Measurements from ENCODE around the gene PFKL. TPM values are rescaled to one million over a fixed set of nuclear protein-coding genes. Genes with fewer than 3 reads are reported as not detected.
"Not testable (repeated sequence)": the region's sequence is repeated elsewhere in the genome, so short reads cannot be mapped to it uniquely, and the experiment has no call there.

PFKL gene
- total RNA-seq, 8 experiments from 2014 or later: 43.6 to 204 (median 61.9) TPM

- H3K4me3 ChIP-seq; ATAC-seq (replicated peaks in 6 of 8); H3K27ac ChIP-seq; in situ Hi-C loops (cut with MboI; ENCODE audit: low pct_unique_long_range_greater_than_20kb in 2 of 9, low sequenced_read_pairs in 9 of 9, unreplicated experiment in 9 of 9): not testable (repeated sequence)
- peaks cover 34 to 64% of the 10 kb centered on the region in 2 donors for H3K4me1 ChIP-seq (replicated peaks in 1 of 2)
- 80 to 96% (median 87%) methylated on average over 4 to 14 of the region's 23 CpGs; no CpG with 5 or more reads in 4 of the 10 experiments for WGBS, 10 experiments
These were observed 2.9 kb downstream of the PFKL start for GRCh38 chr21:44302573-44303401.

GRCh38 chr21:44303490-44303981, 3.7 kb downstream of the PFKL start:
- peak overlapping the region in 1 of 2 donors; percentile 56 for H3K27ac ChIP-seq
- peaks cover 34 to 65% of the 10 kb centered on the region in 2 donors for H3K4me1 ChIP-seq (replicated peaks in 1 of 2)

DNA sequence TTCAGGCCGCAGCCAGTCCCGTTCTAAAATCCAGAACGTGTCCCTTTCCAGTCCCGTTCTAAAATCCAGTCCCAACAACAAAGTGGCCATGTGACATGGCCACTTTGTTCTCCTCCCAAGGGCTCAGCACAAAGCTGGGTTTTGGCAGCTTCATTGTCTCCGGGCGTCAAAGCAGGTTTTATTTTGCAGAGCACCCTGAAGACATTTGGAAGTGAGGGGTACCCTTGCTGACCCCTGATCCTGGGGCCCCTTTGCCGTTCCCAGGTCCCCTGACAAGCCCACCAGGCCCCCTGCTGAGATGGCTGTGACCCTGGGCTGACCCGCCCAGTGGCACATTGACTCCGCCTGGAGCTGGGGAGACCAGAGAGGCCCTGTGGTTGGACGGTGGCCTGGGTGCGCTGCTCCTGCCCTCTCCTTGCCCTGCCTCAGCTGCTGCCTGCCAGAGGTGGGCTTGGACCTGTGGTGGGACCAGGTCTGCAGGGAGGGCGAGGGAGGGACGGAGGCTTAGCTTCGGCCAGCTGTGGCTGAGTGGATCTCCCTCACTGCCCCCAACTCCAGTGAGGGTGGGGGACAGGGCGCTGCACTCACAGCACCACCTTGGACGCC, 4.3 kb downstream of the PFKL start:
- WGBS, 10 experiments: 10 to 50% (median 20%) methylated on average over 1 to 7 of the region's 16 CpGs; no CpG with 5 or more reads in 4 of the 10 experiments
- in situ Hi-C loops (cut with MboI; ENCODE audit: low pct_unique_long_range_greater_than_20kb in 2 of 9, low sequenced_read_pairs in 9 of 9, unreplicated experiment in 9 of 9): no loop called here
- no peak for ATAC-seq (replicated peaks in 6 of 8)
- Histone ChIP-seq H3K4me3 (no peak overlapping the region), H3K27ac (peak overlapping the region in 1 of 2 donors; percentile 56), H3K4me1 (replicated peaks in 1 of 2) (peaks cover 33 to 71% of the 10 kb centered on the region in 2 donors)

More at GRCh38 chr21:44303490-44303981, 3.7 kb downstream of the PFKL start:
- in situ Hi-C loops (cut with MboI; ENCODE audit: low pct_unique_long_range_greater_than_20kb in 2 of 9, low sequenced_read_pairs in 9 of 9, unreplicated experiment in 9 of 9): no loop called here
- WGBS, 10 experiments: 0 to 100% (median 46%) methylated on average over 1 to 5 of the region's 12 CpGs; no CpG with 5 or more reads in 1 of the 10 experiments
- no peak overlapping the region for H3K4me3 ChIP-seq
- no peak for ATAC-seq (replicated peaks in 6 of 8)

GRCh38 chr21:44304877-44305293, 5.0 kb downstream of the PFKL start:
- Histone ChIP-seq H3K4me3 (no peak overlapping the region), H3K4me1 (replicated peaks in 1 of 2) (peaks cover 31 to 72% of the 10 kb centered on the region in 2 donors), H3K27ac (no peak overlapping the region)
- ATAC-seq (replicated peaks in 6 of 8): peak in 6 of 8 experiments; percentile 48 to 65 (median 54)
- WGBS, 10 experiments: 60 to 70% methylated on average over 1 to 2 of the region's 8 CpGs; no CpG with 5 or more reads in 8 of the 10 experiments
- in situ Hi-C loops (cut with MboI; ENCODE audit: low pct_unique_long_range_greater_than_20kb in 2 of 9, low sequenced_read_pairs in 9 of 9, unreplicated experiment in 9 of 9): no loop called here

- Histone ChIP-seq H3K4me1 (replicated peaks in 1 of 2) (peaks cover 31 to 72% of the 10 kb centered on the region in 2 donors), H3K27ac (no peak overlapping the region), H3K4me3 (no peak overlapping the region)
- WGBS, 10 experiments: 90 to 100% (median 100%) methylated on average over 1 to 2 of the region's 9 CpGs; no CpG with 5 or more reads in 6 of the 10 experiments
- in situ Hi-C loops (cut with MboI; ENCODE audit: low pct_unique_long_range_greater_than_20kb in 2 of 9, low sequenced_read_pairs in 9 of 9, unreplicated experiment in 9 of 9): no loop called here
- ATAC-seq (replicated peaks in 6 of 8): no peak
These were observed 5.8 kb downstream of the PFKL start for GRCh38 chr21:44305691-44306090.

DNA sequence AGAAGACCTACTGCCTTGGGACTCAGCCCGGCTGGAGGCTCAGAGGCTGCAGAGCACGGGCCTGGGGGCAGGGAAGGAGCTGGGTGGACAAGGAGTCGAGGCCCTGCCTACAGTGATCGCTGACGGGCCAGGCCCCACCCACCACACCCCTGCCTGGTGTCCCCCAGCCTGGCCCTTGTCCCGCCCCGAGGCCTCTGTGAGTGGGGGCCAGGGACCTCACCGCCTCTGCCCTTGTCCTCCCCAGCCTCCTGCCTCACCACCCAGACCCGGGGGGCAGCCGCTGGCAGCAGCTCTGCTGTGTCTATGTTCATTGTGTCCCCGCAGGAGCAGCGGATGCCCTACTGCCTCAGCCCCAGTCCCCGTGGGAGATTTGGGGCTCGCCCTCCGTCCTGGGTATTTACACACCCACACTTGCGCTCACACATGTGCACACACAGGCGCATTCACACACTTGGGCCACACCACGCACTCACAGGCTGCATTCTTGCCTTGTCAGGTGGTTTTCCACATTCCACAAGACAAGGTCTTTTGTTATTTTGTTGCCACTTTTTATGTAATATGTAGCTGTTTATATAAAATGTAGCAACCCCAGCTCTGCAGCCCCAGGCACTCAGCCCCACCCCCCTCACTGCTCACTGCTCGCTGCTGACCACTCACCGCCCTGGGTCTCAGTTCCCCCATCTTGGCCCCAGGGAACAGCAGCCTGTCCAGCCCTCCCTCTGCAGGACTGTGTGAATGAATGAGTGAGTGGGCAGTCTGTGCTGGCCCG, 7.3 kb downstream of the PFKL start:
- H3K4me3 ChIP-seq: no peak overlapping the region
- H3K4me1 ChIP-seq (replicated peaks in 1 of 2): peaks cover 26 to 57% of the 10 kb centered on the region in 2 donors
- peak; percentile 34 to 75 (median 66) for ATAC-seq (replicated peaks in 6 of 8)
- peak overlapping the region in 1 of 2 donors; percentile 50 for H3K27ac ChIP-seq
- 20 to 64% methylated on average over 1 to 5 of the region's 21 CpGs; no CpG with 5 or more reads in 8 of the 10 experiments for WGBS, 10 experiments
- in situ Hi-C loops (cut with MboI; ENCODE audit: low pct_unique_long_range_greater_than_20kb in 2 of 9, low sequenced_read_pairs in 9 of 9, unreplicated experiment in 9 of 9): no loop called here

- H3K4me1 ChIP-seq (replicated peaks in 1 of 2): peaks cover 9 to 26% of the 10 kb centered on the region in 2 donors
- no peak for ATAC-seq (replicated peaks in 6 of 8)
- 60 to 100% (median 97%) methylated on average over 1 to 8 of the region's 28 CpGs; no CpG with 5 or more reads in 4 of the 10 experiments for WGBS, 10 experiments
- in situ Hi-C loops (cut with MboI; ENCODE audit: low pct_unique_long_range_greater_than_20kb in 2 of 9, low sequenced_read_pairs in 9 of 9, unreplicated experiment in 9 of 9): no loop called here
- no peak overlapping the region for H3K4me3 ChIP-seq
- no peak overlapping the region for H3K27ac ChIP-seq
These were observed 11.0 kb downstream of the PFKL start for GRCh38 chr21:44310628-44311507.

DNA sequence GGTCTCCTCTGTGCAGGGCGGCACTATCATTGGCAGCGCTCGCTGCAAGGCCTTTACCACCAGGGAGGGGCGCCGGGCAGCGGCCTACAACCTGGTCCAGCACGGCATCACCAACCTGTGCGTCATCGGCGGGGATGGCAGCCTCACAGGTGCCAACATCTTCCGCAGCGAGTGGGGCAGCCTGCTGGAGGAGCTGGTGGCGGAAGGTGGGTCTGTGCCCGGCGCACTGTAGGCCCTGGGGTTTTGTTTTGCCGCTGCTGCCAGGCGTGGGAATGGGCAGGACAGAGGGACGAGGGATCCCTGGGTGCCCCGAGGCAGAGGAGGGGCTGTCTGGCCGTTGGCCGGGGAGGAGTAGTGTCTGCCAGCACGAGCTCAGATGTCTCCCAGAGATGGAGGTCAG, 12.2 kb downstream of the PFKL start:
- H3K4me3 ChIP-seq: no peak overlapping the region
- peaks cover 3 to 14% of the 10 kb centered on the region in 2 donors for H3K4me1 ChIP-seq (replicated peaks in 1 of 2)
- no peak overlapping the region for H3K27ac ChIP-seq
- 83 to 100% (median 96%) methylated on average over 2 to 9 of the region's 22 CpGs; no CpG with 5 or more reads in 7 of the 10 experiments for WGBS, 10 experiments
- in situ Hi-C loops (cut with MboI; ENCODE audit: low pct_unique_long_range_greater_than_20kb in 2 of 9, low sequenced_read_pairs in 9 of 9, unreplicated experiment in 9 of 9): no loop called here
- ATAC-seq (replicated peaks in 6 of 8): no peak

GRCh38 chr21:44312716-44313115, 12.9 kb downstream of the PFKL start:
- Histone ChIP-seq H3K27ac (no peak overlapping the region), H3K4me3 (no peak overlapping the region), H3K4me1 (replicated peaks in 1 of 2) (peaks cover 0 to 9% of the 10 kb centered on the region in 2 donors)
- WGBS, 10 experiments: no CpG with 5 or more reads among the region's 19 CpGs
- in situ Hi-C loops (cut with MboI; ENCODE audit: low pct_unique_long_range_greater_than_20kb in 2 of 9, low sequenced_read_pairs in 9 of 9, unreplicated experiment in 9 of 9): no loop called here
- no peak for ATAC-seq (replicated peaks in 6 of 8)

GRCh38 chr21:44313451-44313850, 13.6 kb downstream of the PFKL start:
- in situ Hi-C loops (cut with MboI; ENCODE audit: low pct_unique_long_range_greater_than_20kb in 2 of 9, low sequenced_read_pairs in 9 of 9, unreplicated experiment in 9 of 9): no loop called here
- no peak overlapping the region for H3K27ac ChIP-seq
- 100% methylated on average over 1 of the region's 13 CpGs; no CpG with 5 or more reads in 8 of the 10 experiments for WGBS, 10 experiments
- peaks cover 0 to 6% of the 10 kb centered on the region in 2 donors for H3K4me1 ChIP-seq (replicated peaks in 1 of 2)
- no peak overlapping the region for H3K4me3 ChIP-seq
- no peak for ATAC-seq (replicated peaks in 6 of 8)

DNA sequence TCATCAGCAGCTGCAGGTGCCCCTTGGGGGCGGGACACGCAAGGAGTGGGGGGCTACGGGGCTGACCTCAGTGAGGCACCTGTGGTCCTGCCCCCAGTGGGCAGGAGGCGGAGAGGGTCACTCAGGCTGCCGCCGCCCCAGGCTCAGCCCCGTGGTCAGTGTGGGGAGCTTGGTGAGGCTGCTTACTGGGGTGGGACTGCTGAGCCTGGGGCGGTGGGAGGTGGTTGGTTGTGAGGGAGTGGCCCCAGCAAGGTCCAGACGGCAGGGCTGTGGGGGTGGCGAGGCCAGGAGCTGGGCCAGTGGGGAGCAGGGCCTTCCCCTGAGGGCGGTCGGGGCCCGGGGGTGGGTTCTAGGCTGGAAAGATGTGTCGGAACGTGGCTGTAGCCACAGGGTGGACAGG, 14.3 kb downstream of the PFKL start:
- H3K4me3 ChIP-seq: no peak overlapping the region
- in situ Hi-C loops (cut with MboI; ENCODE audit: low pct_unique_long_range_greater_than_20kb in 2 of 9, low sequenced_read_pairs in 9 of 9, unreplicated experiment in 9 of 9): no loop called here
- ATAC-seq (replicated peaks in 6 of 8): peak in 3 of 8 experiments; percentile 7 to 53 (median 11)
- no CpG with 5 or more reads among the region's 15 CpGs for WGBS, 10 experiments
- peaks cover 0 to under 1% of the 10 kb centered on the region in 2 donors for H3K4me1 ChIP-seq (replicated peaks in 1 of 2)
- no peak overlapping the region for H3K27ac ChIP-seq

DNA sequence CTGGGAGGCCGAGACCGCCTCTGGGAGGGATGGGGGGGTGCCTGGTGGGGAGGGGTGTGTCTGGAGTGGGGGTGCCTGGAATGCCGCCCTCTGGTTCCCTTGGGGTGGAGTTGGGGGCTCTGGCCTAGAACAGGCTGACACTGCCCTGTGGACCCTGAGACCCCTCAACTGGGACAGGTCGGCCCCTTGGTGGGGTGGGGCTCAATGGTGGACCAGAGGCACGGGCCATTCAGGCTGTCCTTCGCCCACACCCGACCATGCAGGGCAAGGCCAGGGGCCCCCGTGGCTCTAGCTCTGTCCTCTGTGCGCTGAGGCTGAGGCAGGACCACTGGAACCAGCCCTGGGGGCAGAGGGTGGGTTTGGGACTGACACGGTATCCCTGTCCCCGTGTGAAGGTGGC, 14.7 kb downstream of the PFKL start:
- no peaks in the 10 kb centered on the region for H3K4me1 ChIP-seq (replicated peaks in 1 of 2)
- H3K4me3 ChIP-seq: no peak overlapping the region
- in situ Hi-C loops (cut with MboI; ENCODE audit: low pct_unique_long_range_greater_than_20kb in 2 of 9, low sequenced_read_pairs in 9 of 9, unreplicated experiment in 9 of 9): no loop called here
- WGBS, 10 experiments: 100% methylated on average over 1 of the region's 11 CpGs; no CpG with 5 or more reads in 9 of the 10 experiments
- H3K27ac ChIP-seq: no peak overlapping the region
- ATAC-seq (replicated peaks in 6 of 8): peak in 1 of 8 experiments; percentile 3

All from motor neuron (in vitro differentiated cells).